Liver (tissue), 9 donors: ENCODE results near the gene CCDC134. TPM values are rescaled to one million over a fixed set of nuclear protein-coding genes. Genes with fewer than 3 reads are reported as not detected.

Experiments used
- DNase-seq: peaks from one replicate; pipeline ENCODE4 v3.0.0-alpha.2; 2017; ENCODE audit warnings: low spot score
- H3K27ac ChIP-seq, 2 donors: one replicate each; pipeline ENCODE4 v1.7.0; 2013; ENCODE audit warnings: inconsistent platforms in 2 of 2, low read length in 2 of 2, control low read depth in 1 of 2, low read depth in 1 of 2, mild to moderate bottlenecking in 1 of 2
- H3K27me3 ChIP-seq, 4 donors: one replicate each; pipeline versions ENCODE4 v1.6.1 to v1.7.0; 2013; ENCODE audit warnings: low read length in 3 of 4, inconsistent platforms in 1 of 4, mild to moderate bottlenecking in 1 of 4, moderate library complexity in 1 of 4; ENCODE audit not compliant: control insufficient read depth in 4 of 4, insufficient read depth in 4 of 4
- H3K36me3 ChIP-seq, 4 donors: one replicate each; pipeline versions ENCODE4 v1.6.1 to v1.7.0; 2013; ENCODE audit warnings: low read length in 3 of 4, mild to moderate bottlenecking in 3 of 4, low read depth in 1 of 4, moderate library complexity in 1 of 4; ENCODE audit not compliant: control insufficient read depth in 4 of 4, insufficient read depth in 3 of 4
- H3K4me1 ChIP-seq, 4 donors: one replicate each; pipeline versions ENCODE4 v1.6.1 to v1.7.0; 2013; ENCODE audit warnings: low read length in 3 of 4, mild to moderate bottlenecking in 3 of 4, moderate library complexity in 1 of 4; ENCODE audit not compliant: control insufficient read depth in 4 of 4, insufficient read depth in 4 of 4
- H3K4me3 ChIP-seq, 3 donors: one replicate each; pipeline versions ENCODE4 v1.6.1 to v1.7.0; 2013; ENCODE audit warnings: low read length in 3 of 3, control low read depth in 1 of 3, low read depth in 1 of 3, mild to moderate bottlenecking in 1 of 3
- H3K9ac ChIP-seq, 2 donors: one replicate each; pipeline ENCODE4 v1.7.0; 2013; ENCODE audit warnings: low read length in 2 of 2, mild to moderate bottlenecking in 2 of 2, moderate library complexity in 2 of 2, control low read depth in 1 of 2, low read depth in 1 of 2
- H3K9me3 ChIP-seq, 4 donors: one replicate each; pipeline versions ENCODE4 v1.6.1 to v1.7.0; 2013; ENCODE audit warnings: low read length in 3 of 4; ENCODE audit not compliant: control insufficient read depth in 4 of 4
- EGR1 ChIP-seq, 2 donors: IDR thresholded peaks; 2 replicates each; pipeline ENCODE4 v1.6.1; 2016 to 2018; ENCODE audit warnings: antibody characterized with exemption in 2 of 2, low read depth in 2 of 2
- FOXA1 ChIP-seq: IDR thresholded peaks from 2 replicates; pipeline ENCODE4 v1.6.1; 2016; ENCODE audit warnings: antibody characterized with exemption
- FOXA2 ChIP-seq: IDR thresholded peaks from 2 replicates; pipeline ENCODE4 v1.6.1; 2016; ENCODE audit warnings: antibody characterized with exemption
- GABPA ChIP-seq, 2 donors: IDR thresholded peaks in 1 of 2; conservative IDR thresholded peaks in 1 of 2; 2 replicates each; pipeline ENCODE4 v1.6.1; 2016; ENCODE audit warnings: antibody characterized with exemption in 2 of 2, mild to moderate bottlenecking in 1 of 2, moderate library complexity in 1 of 2
- HNF4A ChIP-seq, 2 donors: conservative IDR thresholded peaks; 2 replicates each; pipeline ENCODE4 v1.6.1; 2016; ENCODE audit warnings: antibody characterized with exemption in 2 of 2, mild to moderate bottlenecking in 2 of 2
- HNF4G ChIP-seq: IDR thresholded peaks from 2 replicates; pipeline ENCODE4 v1.6.1; 2016; ENCODE audit warnings: antibody characterized with exemption
- JUND ChIP-seq, 2 donors: IDR thresholded peaks; 2 replicates each; pipeline ENCODE4 v1.6.1; 2016; ENCODE audit warnings: antibody characterized with exemption in 2 of 2
- NR2F2 ChIP-seq: IDR thresholded peaks from 2 replicates; pipeline ENCODE4 v1.6.1; 2016; ENCODE audit warnings: antibody characterized with exemption
- RAD21 ChIP-seq, 2 donors: IDR thresholded peaks; 2 replicates each; pipeline ENCODE4 v1.6.1; 2016; ENCODE audit warnings: antibody characterized with exemption in 2 of 2, mild to moderate bottlenecking in 2 of 2
- RXRA ChIP-seq, 2 donors: IDR thresholded peaks; 2 replicates each; pipeline ENCODE4 v1.6.1; 2017 to 2018; ENCODE audit warnings: antibody characterized with exemption in 2 of 2, mild to moderate bottlenecking in 1 of 2
- SP1 ChIP-seq: IDR thresholded peaks from 2 replicates; pipeline ENCODE4 v1.6.1; 2018; ENCODE audit warnings: antibody characterized with exemption, mild to moderate bottlenecking
- TAF1 ChIP-seq: conservative IDR thresholded peaks from 2 replicates; pipeline ENCODE4 v1.6.1; 2016; ENCODE audit warnings: antibody characterized with exemption, mild to moderate bottlenecking
- YY1 ChIP-seq: IDR thresholded peaks from 2 replicates; pipeline ENCODE4 v1.6.1; 2016; ENCODE audit warnings: antibody characterized with exemption, mild to moderate bottlenecking
- WGBS: extraction: QIAGEN DNeasy Blood & Tissue Kit; methylation state at CpG from one replicate; pipeline ENCODE4 v1.1.7; 2013; 5-methylcytosine and 5-hydroxymethylcytosine counted together
- polyA plus RNA-seq, 2 donors: library from polyadenylated mRNA; stranded (reverse) in 1 of 2; unstranded in 1 of 2; fragments of 200-250 nt in 1 of 2; fragments of >200 nt in 1 of 2; fragmentation: Nextera tagmentation in 1 of 2; extraction: Ambion mirVana in 1 of 2; gene quantifications; one replicate each; pipeline versions ENCODE4 v1.2.1 to v1.2.3, GENCODE V29; 2013 to 2015
- total RNA-seq, 2 donors: library from RNA; depleted of rRNA; stranded (reverse); fragments of >200 nt; gene quantifications; one replicate each; pipeline ENCODE4 v1.2.3, GENCODE V29; 2014
- TF ChIP-seq, protein P1 (sequence below): IDR thresholded peaks from 2 replicates; pipeline ENCODE4 v1.6.1; 2016; ENCODE audit warnings: antibody characterized with exemption
- TF ChIP-seq, protein P2 (sequence below): fragments of 150-350 bp; IDR thresholded peaks from 2 replicates; pipeline ENCODE4 v1.5.1; 2017; ENCODE audit warnings: improper control_type of control experiment, low read depth, low read length; ENCODE audit not compliant: missing input control
- TF ChIP-seq, protein P3 (sequence below): IDR thresholded peaks from 2 replicates; pipeline ENCODE4 v1.6.1; 2016; ENCODE audit warnings: antibody characterized with exemption
- donor health status: healthy.
- donor health status: healthy.
- donor health status: healthy.
- donor health status: healthy.
- donor health status: healthy.

CCDC134 gene
- total and polyA plus RNA-seq, 4 donors = 2.0 to 13.2 (median 6.4) TPM

DNA sequence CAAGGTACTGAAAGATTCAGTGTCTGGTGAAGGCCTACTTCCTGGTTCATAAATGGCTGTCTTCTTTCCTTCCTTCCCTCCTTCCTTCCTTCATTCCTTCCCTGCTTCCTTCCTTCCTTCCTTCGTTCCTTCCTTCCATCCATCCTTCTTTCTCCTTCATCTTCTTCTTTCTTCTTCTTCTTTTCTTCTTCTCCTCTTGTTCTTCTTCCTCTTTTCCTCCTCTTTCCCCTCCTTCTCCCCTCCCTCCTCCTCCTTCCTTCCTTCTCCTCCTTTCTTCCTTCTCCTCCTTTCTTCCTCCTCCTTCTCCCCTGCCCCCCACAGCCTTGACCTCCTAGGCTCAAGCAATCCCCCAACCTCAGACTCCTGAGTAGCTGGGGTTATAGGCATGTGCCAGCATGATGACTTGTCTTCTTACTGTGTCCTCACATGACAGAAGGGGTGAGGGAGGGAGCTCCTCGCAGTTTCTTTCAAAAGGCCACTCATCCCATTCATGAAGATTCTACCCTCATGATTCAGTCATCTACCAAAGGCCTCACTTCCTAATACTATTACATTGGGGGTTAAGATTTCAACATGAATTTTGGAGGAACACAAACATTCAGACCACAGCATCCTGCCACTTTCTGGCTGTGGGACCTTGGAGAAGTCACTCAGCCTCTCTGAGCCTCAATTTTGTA is 22.6 kb upstream of the CCDC134 start:
- no peaks in the 10 kb centered on the region for H3K27me3 ChIP-seq

DNA sequence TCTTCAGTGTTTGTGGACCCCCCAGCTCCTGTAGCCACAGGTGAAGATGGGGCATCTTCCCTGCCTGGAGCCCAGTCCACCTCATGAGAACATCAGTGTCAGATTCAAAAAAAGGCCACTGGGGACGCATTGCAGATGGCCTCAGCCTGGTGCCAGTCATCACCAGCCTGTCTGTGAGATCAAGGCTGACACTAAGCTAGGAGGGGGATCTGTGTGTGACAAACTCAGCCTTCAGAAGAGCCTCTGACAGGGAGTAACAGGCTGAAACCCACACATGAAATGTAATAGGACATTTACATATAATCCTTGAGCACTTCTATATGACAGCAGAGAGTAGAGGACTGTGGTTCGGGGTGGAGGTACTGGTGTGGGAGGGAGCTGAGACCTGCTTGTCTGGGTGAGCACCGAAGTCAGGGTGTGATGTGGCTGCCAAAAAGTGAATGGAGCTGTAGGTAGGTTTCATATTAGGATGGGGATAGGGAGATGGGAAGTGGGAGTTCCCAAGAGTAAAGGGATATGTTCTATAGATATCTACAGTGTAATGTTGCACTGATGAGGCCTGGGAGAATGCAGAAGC is 20.5 kb upstream of the CCDC134 start:
- Histone ChIP-seq H3K4me3 (no peak overlapping the region), H3K9ac (no peak overlapping the region), H3K27ac (no peak overlapping the region), H3K4me1 (no peaks in the 10 kb centered on the region), H3K36me3 (no peaks in the 10 kb centered on the region), H3K27me3 (no peaks in the 10 kb centered on the region), H3K9me3 (no peaks in the 10 kb centered on the region)
- TF ChIP-seq NR2F2 (no peak), HNF4A (conservative IDR thresholded peaks at IDR 0.05) (no peak), FOXA2 (no peak), HNF4G (no peak), EGR1 (IDR thresholded peaks at IDR 0.05; ENCODE audit: low read depth in 2 of 2) (no peak), RAD21 (IDR thresholded peaks at IDR 0.05) (no peak), SP1 (no peak), RXRA (IDR thresholded peaks at IDR 0.05) (no peak), YY1 (no peak), GABPA (IDR thresholded peaks at IDR 0.05 in 1 of 2, conservative IDR thresholded peaks at IDR 0.05 in 1 of 2) (no peak), JUND (IDR thresholded peaks at IDR 0.05) (no peak), FOXA1 (no peak)
- TF ChIP-seq, protein P1, sequence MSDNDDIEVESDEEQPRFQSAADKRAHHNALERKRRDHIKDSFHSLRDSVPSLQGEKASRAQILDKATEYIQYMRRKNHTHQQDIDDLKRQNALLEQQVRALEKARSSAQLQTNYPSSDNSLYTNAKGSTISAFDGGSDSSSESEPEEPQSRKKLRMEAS = no peak
- TF ChIP-seq, protein P2, sequence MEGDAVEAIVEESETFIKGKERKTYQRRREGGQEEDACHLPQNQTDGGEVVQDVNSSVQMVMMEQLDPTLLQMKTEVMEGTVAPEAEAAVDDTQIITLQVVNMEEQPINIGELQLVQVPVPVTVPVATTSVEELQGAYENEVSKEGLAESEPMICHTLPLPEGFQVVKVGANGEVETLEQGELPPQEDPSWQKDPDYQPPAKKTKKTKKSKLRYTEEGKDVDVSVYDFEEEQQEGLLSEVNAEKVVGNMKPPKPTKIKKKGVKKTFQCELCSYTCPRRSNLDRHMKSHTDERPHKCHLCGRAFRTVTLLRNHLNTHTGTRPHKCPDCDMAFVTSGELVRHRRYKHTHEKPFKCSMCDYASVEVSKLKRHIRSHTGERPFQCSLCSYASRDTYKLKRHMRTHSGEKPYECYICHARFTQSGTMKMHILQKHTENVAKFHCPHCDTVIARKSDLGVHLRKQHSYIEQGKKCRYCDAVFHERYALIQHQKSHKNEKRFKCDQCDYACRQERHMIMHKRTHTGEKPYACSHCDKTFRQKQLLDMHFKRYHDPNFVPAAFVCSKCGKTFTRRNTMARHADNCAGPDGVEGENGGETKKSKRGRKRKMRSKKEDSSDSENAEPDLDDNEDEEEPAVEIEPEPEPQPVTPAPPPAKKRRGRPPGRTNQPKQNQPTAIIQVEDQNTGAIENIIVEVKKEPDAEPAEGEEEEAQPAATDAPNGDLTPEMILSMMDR = no peak
- DNase-seq = no peak
- whole genome bisulfite sequencing = 76% methylated on average over 3 of the region's 3 CpGs

More for the DNA sequence above, 22.6 kb upstream of the CCDC134 start:
- H3K9me3 ChIP-seq = no peaks in the 10 kb centered on the region
- 92% methylated on average over 2 of the region's 2 CpGs for WGBS
- H3K36me3 ChIP-seq = no peaks in the 10 kb centered on the region
- DNase-seq = no peak
- H3K4me3 ChIP-seq = no peak overlapping the region
- H3K27ac ChIP-seq = no peak overlapping the region
- H3K9ac ChIP-seq = no peak overlapping the region
- no peak for TF ChIP-seq SP1
- no peaks in the 10 kb centered on the region for H3K4me1 ChIP-seq

DNA sequence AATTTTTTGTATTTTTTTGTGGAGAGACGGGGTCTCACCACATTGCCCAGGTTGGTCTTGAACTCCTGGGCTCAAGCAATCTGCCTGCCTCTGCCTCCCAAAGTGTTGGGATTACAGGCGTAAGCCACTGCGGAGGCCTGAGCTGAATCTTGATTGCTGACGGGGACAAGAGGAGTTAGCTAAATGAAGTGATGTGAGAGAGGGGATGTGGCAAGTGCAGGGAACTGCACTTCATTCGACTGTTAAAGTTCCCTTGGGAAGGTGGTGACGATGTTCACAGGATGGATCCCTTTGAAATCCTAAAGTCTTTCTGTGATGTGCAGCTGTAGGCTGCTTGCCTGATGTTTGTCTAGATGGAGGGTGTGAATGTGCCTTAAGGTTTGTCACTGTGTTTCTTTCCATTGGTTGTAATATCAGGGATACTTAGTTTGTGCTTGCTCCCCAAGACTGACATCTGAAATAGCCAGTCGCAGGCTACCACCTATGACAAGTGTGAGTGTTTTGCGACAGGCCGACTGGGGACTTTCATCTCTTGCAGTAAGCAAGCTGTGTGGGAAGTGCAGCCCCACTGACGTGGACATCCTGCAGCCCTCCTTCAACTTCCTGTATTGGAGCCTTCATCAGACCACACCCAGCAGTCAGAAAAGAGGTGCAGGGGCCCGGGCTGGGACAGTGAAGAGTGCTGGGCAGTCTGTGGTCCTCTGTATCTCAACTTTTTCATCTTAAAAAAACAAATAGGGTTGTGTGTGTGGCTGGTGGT is 19.6 kb upstream of the CCDC134 start:
- H3K36me3 ChIP-seq = no peaks in the 10 kb centered on the region
- TF ChIP-seq TAF1 (no peak), FOXA1 (no peak), NR2F2 (no peak)
- TF ChIP-seq, protein P3, sequence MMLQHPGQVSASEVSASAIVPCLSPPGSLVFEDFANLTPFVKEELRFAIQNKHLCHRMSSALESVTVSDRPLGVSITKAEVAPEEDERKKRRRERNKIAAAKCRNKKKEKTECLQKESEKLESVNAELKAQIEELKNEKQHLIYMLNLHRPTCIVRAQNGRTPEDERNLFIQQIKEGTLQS = no peak
- H3K4me1 ChIP-seq = no peaks in the 10 kb centered on the region
- WGBS = 73% methylated on average over 11 of the region's 11 CpGs
- H3K9me3 ChIP-seq = no peaks in the 10 kb centered on the region
- DNase-seq = no peak
- no peak overlapping the region for H3K4me3 ChIP-seq
- no peaks in the 10 kb centered on the region for H3K27me3 ChIP-seq
- H3K9ac ChIP-seq = peak overlapping the region in 1 of 2 donors; percentile 59
- peak overlapping the region; percentile 1 to 31 for H3K27ac ChIP-seq
